D341Med (cell line): ENCODE data around the gene TMEM225.
"Not testable (repeated sequence)": the region's sequence is repeated elsewhere in the genome, so short reads cannot be mapped to it uniquely, and the experiment has no call there.

Source experiments
- DNase-seq: peaks from one replicate; pipeline ENCODE4 v3.0.0; 2012; ENCODE audit warnings: low spot score

TMEM225 gene

GRCh38 chr11:123885570-123885969 lies at the start of gene TMEM225:
Gene TMEM225 (minus strand): TSS chr11:123885670. CDS start chr11:123885425, 245 bp downstream.
- no peak for DNase-seq

GRCh38 chr11:123924027-123924426 lies 38.6 kb upstream of the TMEM225 start:
- no peak for DNase-seq

GRCh38 chr11:123920943-123921342 lies 35.5 kb upstream of the TMEM225 start:
- DNase-seq = no peak

- DNase-seq = no peak
Observed at GRCh38 chr11:123905826-123906225, 20.4 kb upstream of the TMEM225 start.

- no peak for DNase-seq
Observed at GRCh38 chr11:123904932-123905331, 19.5 kb upstream of the TMEM225 start.

GRCh38 chr11:123903932-123904331 lies 18.5 kb upstream of the TMEM225 start:
- DNase-seq = no peak

- no peak for DNase-seq
Observed at GRCh38 chr11:123901867-123902266, 16.4 kb upstream of the TMEM225 start, which contains the start of gene OR8D4. Gene OR8D4 (plus strand): TSS chr11:123902167. CDS start chr11:123906432, 4,265 bp downstream.

- no peak for DNase-seq
Observed at GRCh38 chr11:123899792-123900191, 14.3 kb upstream of the TMEM225 start.

- DNase-seq = no peak
Observed at GRCh38 chr11:123892031-123892430, 6.6 kb upstream of the TMEM225 start.

GRCh38 chr11:123880912-123881311 lies 4.6 kb downstream of the TMEM225 start:
- no peak for DNase-seq

- DNase-seq = not testable (repeated sequence)
Observed at GRCh38 chr11:123867795-123868194, 17.7 kb downstream of the TMEM225 start.

GRCh38 chr11:123865293-123865692 lies 20.2 kb downstream of the TMEM225 start:
- DNase-seq = not testable (repeated sequence)

- DNase-seq = no peak
Observed at GRCh38 chr11:123859731-123860130, 25.7 kb downstream of the TMEM225 start.

GRCh38 chr11:123856444-123856843 lies 29.0 kb downstream of the TMEM225 start:
- no peak for DNase-seq

GRCh38 chr11:123853038-123853437 lies 32.4 kb downstream of the TMEM225 start:
- DNase-seq = no peak

- no peak for DNase-seq
Observed at GRCh38 chr11:123852321-123852720, 33.1 kb downstream of the TMEM225 start.

GRCh38 chr11:123851110-123851509 lies 34.4 kb downstream of the TMEM225 start:
- no peak for DNase-seq

GRCh38 chr11:123841174-123841573 lies 44.3 kb downstream of the TMEM225 start:
- DNase-seq = no peak

- DNase-seq = no peak
Observed at GRCh38 chr11:123839131-123839530, 46.3 kb downstream of the TMEM225 start.

- DNase-seq = no peak
Observed at GRCh38 chr11:123838659-123839058, 46.8 kb downstream of the TMEM225 start.

- DNase-seq = no peak
Observed at GRCh38 chr11:123838199-123838598, 47.3 kb downstream of the TMEM225 start.

GRCh38 chr11:123833095-123833494 lies 52.4 kb downstream of the TMEM225 start:
- no peak for DNase-seq
